Endothelial cell of umbilical vein (primary cell): Measurements from ENCODE around the gene DUT. TPM values are rescaled to one million over a fixed set of nuclear protein-coding genes. Genes with fewer than 3 reads are reported as not detected.

Source experiments
- BruUV-seq: library from RNA; stranded (reverse); fragments of 400-500 nt; replicated peaks from 2 replicates; lab custom pipeline; 2021; lab: Mats Ljungman, UMichigan
- CTCF ChIA-PET: fragments of 300-600, 350-600 bp; sonication (Branson Sonifier 250); formaldehyde crosslinking; loops from one replicate; lab custom pipeline; 2021; ENCODE audit warnings: antibody characterized with exemption, inconsistent platforms; lab: Charles Lee
- POLR2A ChIA-PET: fragments of 300-600, 350-600 bp; sonication (Branson Sonifier 250); formaldehyde crosslinking; loops from one replicate; lab custom pipeline; 2021; ENCODE audit warnings: antibody characterized with exemption, inconsistent platforms; lab: Charles Lee
- DNase-seq: peaks from one replicate; pipeline ENCODE4 v3.0.0-alpha.2; 2011; ENCODE audit warnings: low read depth, low spot score
- FAIRE-seq: peaks from 2 replicates; lab custom pipeline; 2011; peaks lifted over from hg19 to GRCh38; lab: Jason Lieb, UNC
- H2AFZ ChIP-seq: 2 replicates; pipeline ENCODE4 v1.6.0; 2012; ENCODE audit warnings: low read depth, low read length, control low read depth, inconsistent platforms
- H3K27ac ChIP-seq: 2 replicates; pipeline ENCODE4 v1.5.1; 2011; ENCODE audit warnings: low read depth, mild to moderate bottlenecking, control low read depth, low read length, moderate library complexity; ENCODE audit not compliant: insufficient read depth
- H3K27me3 ChIP-seq, 2 experiments: 2 replicates each; pipeline versions ENCODE4 v1.6.0 to v1.6.1; 2011; ENCODE audit warnings: low read length in 2 of 2, mixed read lengths in 1 of 2; ENCODE audit not compliant: control insufficient read depth in 2 of 2, insufficient read depth in 2 of 2
- H3K36me3 ChIP-seq, 2 experiments: 2 replicates in 1 of 2; 3 replicates in 1 of 2; pipeline ENCODE4 v1.5.1; 2011; ENCODE audit warnings: low read length in 2 of 2, mild to moderate bottlenecking in 1 of 2, moderate library complexity in 1 of 2; ENCODE audit not compliant: control insufficient read depth in 2 of 2, insufficient read depth in 2 of 2; ENCODE audit errors: extremely low read depth in 1 of 2
- H3K4me1 ChIP-seq: 3 replicates; pipeline ENCODE4 v1.5.1; 2011; ENCODE audit warnings: mild to moderate bottlenecking, low read length; ENCODE audit not compliant: control insufficient read depth, insufficient read depth; ENCODE audit errors: extremely low read depth
- H3K4me2 ChIP-seq: 2 replicates; pipeline ENCODE4 v1.6.1; 2011; ENCODE audit warnings: low read length, control low read depth, mixed read lengths; ENCODE audit not compliant: insufficient read depth
- H3K4me3 ChIP-seq, 3 experiments: fragments of 200-600 bp in 1 of 3; sonication (generic), shearing (Covaris generic) in 1 of 3; replicated peaks in 1 of 3; 2 replicates each; pipeline ENCODE4 v1.5.1; 2011 to 2016; ENCODE audit warnings: control low read depth in 3 of 3, low read length in 3 of 3, mild to moderate bottlenecking in 2 of 3, inconsistent platforms in 1 of 3, low read depth in 1 of 3, moderate library complexity in 1 of 3; ENCODE audit not compliant: insufficient read depth in 1 of 3
- H3K79me2 ChIP-seq: 2 replicates; pipeline ENCODE4 v1.6.0; 2012; ENCODE audit warnings: low read length, inconsistent platforms; ENCODE audit not compliant: control insufficient read depth, insufficient read depth
- H3K9ac ChIP-seq: replicated peaks from 2 replicates; pipeline ENCODE3; 2011; ENCODE audit warnings: low read length, control low read depth; ENCODE audit not compliant: insufficient read depth; ENCODE audit errors: extremely low read depth
- H3K9me1 ChIP-seq: replicated peaks from 3 replicates; pipeline ENCODE4 v1.6.0; 2011; ENCODE audit warnings: mild to moderate bottlenecking, low read length; ENCODE audit not compliant: control insufficient read depth, insufficient read depth; ENCODE audit errors: extremely low read depth
- H3K9me3 ChIP-seq: replicated peaks from 2 replicates; pipeline ENCODE4 v1.5.1; 2012; ENCODE audit warnings: low read length, inconsistent platforms; ENCODE audit not compliant: control insufficient read depth, insufficient read depth
- H4K20me1 ChIP-seq: replicated peaks from 2 replicates; pipeline ENCODE3; 2011; ENCODE audit warnings: mild to moderate bottlenecking, low read length; ENCODE audit not compliant: control insufficient read depth, insufficient read depth; ENCODE audit errors: extremely low read depth
- CTCF ChIP-seq, 2 donors: IDR thresholded peaks; 1 replicate in 1 of 2; 2 replicates in 1 of 2; pipeline ENCODE4 v1.5.1; 2011; ENCODE audit warnings: low read length in 2 of 2, mild to moderate bottlenecking in 2 of 2, moderate library complexity in 2 of 2, control low read depth in 1 of 2, inconsistent platforms in 1 of 2, low read depth in 1 of 2; ENCODE audit not compliant: insufficient read depth in 1 of 2; ENCODE audit errors: extremely low read depth in 1 of 2
- EZH2 ChIP-seq: IDR thresholded peaks from 2 replicates; pipeline ENCODE4 v1.6.1; 2012; ENCODE audit warnings: borderline replicate concordance, low read depth, mild to moderate bottlenecking, moderate library complexity, low read length, inconsistent platforms; ENCODE audit not compliant: severe bottlenecking
- FOS ChIP-seq: IDR thresholded peaks from 2 replicates; pipeline ENCODE4 v1.6.1; 2011; ENCODE audit warnings: mild to moderate bottlenecking, low read length, moderate library complexity, borderline replicate concordance; ENCODE audit not compliant: insufficient read depth
- JUN ChIP-seq: IDR thresholded peaks from 2 replicates; pipeline ENCODE4 v1.6.1; 2011; ENCODE audit warnings: borderline replicate concordance, low read depth; ENCODE audit not compliant: insufficient read length, insufficient read depth
- MYC ChIP-seq: IDR thresholded peaks from one replicate; pipeline ENCODE4 v1.6.1; 2011; ENCODE audit warnings: mild to moderate bottlenecking, low read depth, low read length
- POLR2A ChIP-seq: IDR thresholded peaks from 2 replicates; pipeline ENCODE4 v1.6.1; 2012; ENCODE audit warnings: low read depth, mild to moderate bottlenecking, control low read depth, low read length
- POLR2AphosphoS5 ChIP-seq: IDR thresholded peaks from 2 replicates; pipeline ENCODE4 v1.6.1; 2012; ENCODE audit warnings: low read depth, mild to moderate bottlenecking, control low read depth, low read length, moderate library complexity; ENCODE audit not compliant: insufficient read depth
- dilution Hi-C: fragments of 300-500 bp; cut with MboI; formaldehyde crosslinking; loops from one replicate; pipeline ENCODE4 v1.15.0; 2019; ENCODE audit warnings: low sequenced_read_pairs; ENCODE audit not compliant: extremely low pct_ligation_motif_present
- intact Hi-C: fragments of 100-400 bp; cut with micrococcal nuclease; formaldehyde crosslinking; loops from one replicate; pipeline ENCODE4 v1.10.0; 2022
- polyA plus RNA-seq, 4 experiments: library from polyadenylated mRNA; depleted of rRNA in 3 of 4; stranded (reverse) in 3 of 4; unstranded in 1 of 4; fragments of >200 nt; gene quantifications; 2 replicates each; pipeline versions ENCODE4 v1.2.1 to v1.2.3, GENCODE V29; 2011 to 2012; ENCODE audit warnings: missing spikeins in 1 of 4
- total RNA-seq: library from RNA; stranded (reverse); gene quantifications from 2 replicates; pipeline ENCODE4 v1.2.3, GENCODE V29; 2021

The DUT gene
- total and polyA plus RNA-seq, 2 donors (not counting 3 experiments of a cell fraction or from before 2014, with no cell fraction given): 59.9 to 135 TPM

GRCh38 chr15:48352474-48353072 lies 21.3 kb downstream of the DUT start:
- intact Hi-C loops: loop anchor here (1.0 to 10.0 kb wide), 3 partner anchors 692 to 1168 kb away; partner anchors contain the start of gene SECISBP2L
- no peaks in the 10 kb centered on the region for H3K9me3 ChIP-seq
- no peaks in the 10 kb centered on the region for H3K9me1 ChIP-seq
- no peak overlapping the region for H3K9ac ChIP-seq
- H3K4me3 ChIP-seq: no peak overlapping the region
- DNase-seq: peak; percentile 67
- dilution Hi-C loops: no loop called here
- no peaks in the 10 kb centered on the region for H3K27me3 ChIP-seq
- BruUV-seq: no TSS peak
- H3K4me2 ChIP-seq: peak overlapping the region; percentile 61
- H4K20me1 ChIP-seq: no peaks in the 10 kb centered on the region
- ChIA-PET CTCF (interaction anchor here (0.6 to 3.3 kb wide), 26 partner anchors 12 to 1793 kb away, joined by 3 to 32 read pairs (median 4); partner anchors contain the start of gene CEP152), POLR2A (no interaction called here)
- peak; percentile 86 for FAIRE-seq
- no peaks in the 10 kb centered on the region for H3K4me1 ChIP-seq
- no peaks in the 10 kb centered on the region for H3K36me3 ChIP-seq
- H2AFZ ChIP-seq: no peak overlapping the region
- peak; percentile 68 to 69 for TF ChIP-seq CTCF (IDR thresholded peaks at IDR 0.05; ENCODE audit: extremely low read depth in 1 of 2, insufficient read depth in 1 of 2, low read depth in 1 of 2, low read length in 2 of 2)
- TF ChIP-seq POLR2AphosphoS5: no peak
- H3K27ac ChIP-seq: no peak overlapping the region
- no peaks in the 10 kb centered on the region for H3K79me2 ChIP-seq

- ChIA-PET POLR2A (interaction anchor here (0.8 kb wide), 1 partner anchor 498 kb away, joined by 3 read pairs; no protein-coding TSS in a partner anchor), CTCF (interaction anchor here (1.1 to 5.5 kb wide), 2 partner anchors 18 to 447 kb away, joined by 4 to 91 read pairs; no protein-coding TSS in a partner anchor)
- Histone ChIP-seq H3K36me3 (no peaks in the 10 kb centered on the region), H3K4me2 (no peak overlapping the region), H3K9ac (no peak overlapping the region), H3K4me3 (no peak overlapping the region), H2AFZ (no peak overlapping the region), H3K9me3 (no peaks in the 10 kb centered on the region), H3K27ac (no peak overlapping the region), H3K4me1 (peaks cover 13% of the 10 kb centered on the region), H3K79me2 (no peaks in the 10 kb centered on the region), H3K9me1 (no peaks in the 10 kb centered on the region), H3K27me3 (no peaks in the 10 kb centered on the region), H4K20me1 (no peaks in the 10 kb centered on the region)
- intact Hi-C loops (loop anchor here (5.0 to 10.0 kb wide), 5 partner anchors 153 to 690 kb away; partner anchors contain the start of genes SECISBP2L and SHC4), dilution Hi-C loops (no loop called here)
- TF ChIP-seq MYC: no peak
- no peak for TF ChIP-seq FOS
- no peak for TF ChIP-seq EZH2
- no peak for TF ChIP-seq JUN
- no peak for TF ChIP-seq POLR2AphosphoS5
- no peak for TF ChIP-seq POLR2A
- no peak for FAIRE-seq
- DNase-seq: no peak
- no TSS peak for BruUV-seq
These were observed 23.6 kb downstream of the DUT start for GRCh38 chr15:48354694-48355303.
